Erythroblast (primary cell): ENCODE measurements around the gene GNAZ.

ENCODE experiments used
- GATA1 ChIP-seq: IDR thresholded peaks from 2 replicates; pipeline ENCODE4 v1.6.1; 2011; ENCODE audit warnings: low read depth, mild to moderate bottlenecking, control low read depth, low read length, moderate library complexity
- POLR2A ChIP-seq: IDR thresholded peaks from 2 replicates; pipeline ENCODE4 v1.6.1; 2011; ENCODE audit warnings: mild to moderate bottlenecking, low read length

DNA sequence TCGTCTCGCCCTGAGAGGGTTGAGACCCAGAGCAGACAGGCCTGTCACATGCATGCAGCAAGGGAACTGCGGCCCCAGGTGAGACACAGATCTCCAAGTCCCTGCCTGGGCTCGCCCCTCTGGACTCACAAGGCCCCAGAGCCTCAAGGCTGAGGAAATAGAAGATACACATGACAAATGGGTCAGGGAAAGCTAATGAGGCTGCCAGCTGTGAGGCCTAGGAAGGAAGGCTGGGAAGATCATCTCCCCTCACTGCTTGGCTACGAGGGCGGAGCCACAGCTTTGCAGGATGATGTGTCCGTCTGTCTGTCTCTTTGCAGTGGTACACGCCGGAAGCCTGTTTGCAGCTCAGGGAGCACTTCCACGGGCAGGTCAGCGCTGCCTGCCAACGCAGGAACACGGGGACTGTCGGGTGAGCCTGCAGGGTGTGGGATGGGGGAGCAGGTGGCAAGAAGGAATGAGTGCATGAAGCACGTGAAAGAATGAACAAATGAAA, 79.5 kb downstream of the GNAZ start:
- TF ChIP-seq POLR2A (no peak), GATA1 (no peak)
